SK-N-MC (cell line): Measurements from ENCODE around the gene MYCL.

Source experiments
- EZH2 ChIP-seq: fragments of 200-600 bp; sonication (generic); IDR thresholded peaks from one replicate; pipeline ENCODE4 v1.6.1; 2017; ENCODE audit warnings: antibody characterized with exemption
- POLR2AphosphoS5 ChIP-seq: IDR thresholded peaks from 2 replicates; pipeline ENCODE4 v1.6.1; 2012; ENCODE audit warnings: mild to moderate bottlenecking, low read depth, low read length, borderline replicate concordance

- TF ChIP-seq EZH2, result no peak
- TF ChIP-seq POLR2AphosphoS5, result no peak
Measured at GRCh38 chr1:39896909-39897685, 4.6 kb downstream of the MYCL start.
